Memory B cell (primary cell): Measurements from ENCODE around the gene IQGAP1.
A peak's percentile ranks its signal among the peaks of the same experiment; 100 is the strongest.

Experiments
- ATAC-seq: fragments of 150-1000 bp; cut with Tn5 transposase; 2 replicates; pipeline ENCODE4 v1.10.0; 2021; ENCODE audit warnings: low read depth, mild to moderate bottlenecking, moderate library complexity
- DNase-seq, 2 donors: peaks; one replicate each; pipeline ENCODE4 v3.0.0; 2022; ENCODE audit warnings: low spot score in 2 of 2
- H3K27ac Mint-ChIP-seq: one replicate; pipeline ENCODE4 v1.8.0; 2022; ENCODE audit warnings: mild to moderate bottlenecking, moderate library complexity, mixed read lengths
- H3K27me3 Mint-ChIP-seq: one replicate; pipeline ENCODE4 v1.8.0; 2022; ENCODE audit warnings: mixed read lengths
- H3K36me3 Mint-ChIP-seq: one replicate; pipeline ENCODE4 v1.8.0; 2022; ENCODE audit warnings: mild to moderate bottlenecking, mixed read lengths
- H3K4me1 Mint-ChIP-seq: one replicate; pipeline ENCODE4 v1.8.0; 2022; ENCODE audit warnings: mixed read lengths
- H3K4me3 Mint-ChIP-seq: one replicate; pipeline ENCODE4 v1.8.0; 2022; ENCODE audit warnings: mild to moderate bottlenecking, moderate library complexity, mixed read lengths
- H3K9me3 Mint-ChIP-seq: one replicate; pipeline ENCODE4 v1.8.0; 2022; ENCODE audit warnings: mixed read lengths

Gene IQGAP1

GRCh38 chr15:90451053-90451850 lies 63.2 kb downstream of the IQGAP1 start:
- Mint-ChIP-seq H3K4me1 (peaks cover 5% of the 10 kb centered on the region), H3K4me3 (no peak overlapping the region), H3K27ac (no peak overlapping the region), H3K9me3 (no peaks in the 10 kb centered on the region), H3K36me3 (peaks cover 62% of the 10 kb centered on the region), H3K27me3 (no peaks in the 10 kb centered on the region)
- DNase-seq: no peak
- no peak for ATAC-seq

DNA sequence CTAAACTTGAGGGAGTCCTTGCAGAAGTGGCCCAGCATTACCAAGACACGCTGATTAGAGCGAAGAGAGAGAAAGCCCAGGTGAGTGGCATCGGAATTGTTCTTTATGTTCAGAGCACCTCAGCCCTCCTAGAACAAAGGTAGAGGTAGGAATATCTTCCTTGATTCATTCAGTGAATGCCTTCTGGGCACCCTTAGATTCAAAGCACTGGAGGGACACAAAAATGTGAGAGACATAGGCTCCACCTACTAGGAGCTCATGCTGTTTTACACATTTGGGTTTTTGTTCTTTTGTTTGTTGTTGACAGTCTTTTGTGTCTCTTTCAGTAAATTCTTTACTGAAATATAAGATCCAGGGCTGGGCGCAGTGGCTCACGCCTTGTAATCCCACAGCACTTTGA lies 68.2 kb downstream of the IQGAP1 start:
- Mint-ChIP-seq H3K27me3 (no peaks in the 10 kb centered on the region), H3K4me1 (no peaks in the 10 kb centered on the region), H3K9me3 (no peaks in the 10 kb centered on the region), H3K4me3 (no peak overlapping the region), H3K36me3 (peaks cover 60% of the 10 kb centered on the region), H3K27ac (no peak overlapping the region)
- no peak for DNase-seq
- no peak for ATAC-seq

- Mint-ChIP-seq H3K4me3 (no peak overlapping the region), H3K27me3 (no peaks in the 10 kb centered on the region), H3K36me3 (peaks cover 53% of the 10 kb centered on the region), H3K9me3 (no peaks in the 10 kb centered on the region), H3K27ac (no peak overlapping the region), H3K4me1 (no peaks in the 10 kb centered on the region)
- no peak for ATAC-seq
- no peak for DNase-seq
Observed at GRCh38 chr15:90458061-90458460, 70.0 kb downstream of the IQGAP1 start.

DNA sequence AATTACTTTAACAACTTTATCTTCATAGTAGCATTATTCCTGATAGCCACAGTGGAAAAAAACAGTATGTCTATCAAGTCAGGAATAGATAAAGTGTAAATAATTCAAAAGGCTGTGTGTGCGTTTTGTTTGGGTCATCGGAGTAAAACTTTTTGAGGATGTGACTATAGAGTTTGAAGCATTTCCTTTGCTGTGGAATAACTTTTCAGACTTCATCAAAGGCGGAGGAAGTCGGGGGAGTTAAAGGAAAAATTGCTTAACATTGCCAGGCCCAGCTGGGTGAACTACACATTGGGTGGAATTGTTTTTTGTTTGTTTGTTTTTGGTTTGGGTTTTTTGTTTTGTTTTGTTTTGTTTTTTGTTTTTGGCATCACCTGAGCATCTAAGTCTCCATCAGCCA lies 71.3 kb downstream of the IQGAP1 start:
- Mint-ChIP-seq H3K9me3 (no peaks in the 10 kb centered on the region), H3K4me3 (no peak overlapping the region), H3K4me1 (no peaks in the 10 kb centered on the region), H3K27ac (no peak overlapping the region), H3K27me3 (no peaks in the 10 kb centered on the region), H3K36me3 (peaks cover 43% of the 10 kb centered on the region)
- no peak for ATAC-seq
- no peak for DNase-seq

DNA sequence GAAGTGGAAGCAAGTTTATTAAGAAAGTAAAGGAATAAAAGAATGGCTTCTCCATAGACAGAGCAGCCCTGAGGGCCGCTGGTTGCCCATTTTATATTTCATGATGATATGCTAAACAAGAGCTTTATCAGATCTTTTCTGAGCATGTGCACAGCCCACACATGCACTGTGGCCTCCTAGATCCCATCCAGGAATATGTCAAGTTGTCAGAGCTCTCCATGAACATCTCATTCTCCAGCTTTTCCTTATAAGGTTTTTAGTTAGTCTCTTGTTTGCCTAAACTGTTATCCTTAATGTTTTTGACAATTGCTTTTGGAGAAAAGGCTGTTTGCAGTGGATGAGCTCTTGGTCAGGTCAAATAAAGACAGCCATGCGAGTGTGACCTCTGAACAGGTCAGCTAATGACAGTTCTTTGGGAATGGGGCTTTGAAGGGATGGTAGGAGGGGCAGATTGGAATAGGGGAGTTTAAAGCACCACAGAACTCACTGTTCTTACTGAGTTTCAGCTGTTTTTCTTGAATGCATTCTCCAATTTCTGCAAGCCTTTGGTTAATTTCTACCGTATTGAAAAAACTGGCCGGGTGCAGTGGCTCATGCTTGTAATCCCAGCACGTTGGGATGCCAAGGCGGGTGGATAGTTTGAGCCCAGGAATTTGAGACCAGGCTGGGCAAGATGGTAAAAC lies 72.2 kb downstream of the IQGAP1 start:
- DNase-seq: no peak
- H3K36me3 Mint-ChIP-seq: peaks cover 41% of the 10 kb centered on the region
- H3K27me3 Mint-ChIP-seq: no peaks in the 10 kb centered on the region
- no peaks in the 10 kb centered on the region for H3K9me3 Mint-ChIP-seq
- no peak for ATAC-seq
- H3K27ac Mint-ChIP-seq: peak overlapping the region; percentile 37
- H3K4me1 Mint-ChIP-seq: no peaks in the 10 kb centered on the region
- H3K4me3 Mint-ChIP-seq: no peak overlapping the region

GRCh38 chr15:90463381-90463780 lies 75.3 kb downstream of the IQGAP1 start:
- Mint-ChIP-seq H3K27me3 (no peaks in the 10 kb centered on the region), H3K9me3 (no peaks in the 10 kb centered on the region), H3K36me3 (peaks cover 33% of the 10 kb centered on the region), H3K4me3 (no peak overlapping the region), H3K4me1 (no peaks in the 10 kb centered on the region), H3K27ac (peak overlapping the region; percentile 45)
- DNase-seq (no peak), ATAC-seq (no peak)

GRCh38 chr15:90465140-90465929 lies 77.3 kb downstream of the IQGAP1 start:
- ATAC-seq (no peak), DNase-seq (no peak)
- Mint-ChIP-seq H3K9me3 (no peaks in the 10 kb centered on the region), H3K36me3 (peaks cover 27% of the 10 kb centered on the region), H3K4me3 (no peak overlapping the region), H3K27ac (no peak overlapping the region), H3K27me3 (no peaks in the 10 kb centered on the region), H3K4me1 (peaks cover 5% of the 10 kb centered on the region)

DNA sequence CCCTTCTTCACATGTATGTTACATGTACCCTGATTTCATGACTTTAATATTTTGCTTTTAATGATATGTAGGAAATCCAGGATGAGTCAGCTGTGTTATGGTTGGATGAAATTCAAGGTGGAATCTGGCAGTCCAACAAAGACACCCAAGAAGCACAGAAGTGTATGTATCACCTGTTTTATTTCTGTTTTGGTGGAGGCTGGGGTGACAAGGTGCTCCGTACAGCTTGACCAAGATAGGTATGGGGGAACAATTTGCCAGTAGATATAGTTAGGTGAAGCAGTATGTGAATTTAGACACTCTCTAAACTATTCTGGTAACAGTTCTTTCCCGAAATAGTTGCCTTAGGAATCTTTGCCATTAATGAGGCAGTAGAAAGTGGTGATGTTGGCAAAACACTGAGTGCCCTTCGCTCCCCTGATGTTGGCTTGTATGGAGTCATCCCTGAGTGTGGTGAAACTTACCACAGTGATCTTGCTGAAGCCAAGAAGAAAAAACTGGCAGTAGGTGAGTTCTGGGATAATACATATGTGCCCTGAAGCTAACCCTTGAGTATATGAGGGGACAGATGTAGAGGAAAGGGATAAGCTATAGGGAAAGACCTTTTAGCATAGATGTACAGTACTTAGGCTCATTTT lies 78.0 kb downstream of the IQGAP1 start:
- H3K36me3 Mint-ChIP-seq: peaks cover 31% of the 10 kb centered on the region
- H3K27me3 Mint-ChIP-seq: no peaks in the 10 kb centered on the region
- no peaks in the 10 kb centered on the region for H3K9me3 Mint-ChIP-seq
- H3K4me3 Mint-ChIP-seq: no peak overlapping the region
- ATAC-seq (no peak), DNase-seq (no peak)
- H3K4me1 Mint-ChIP-seq: peaks cover 7% of the 10 kb centered on the region
- peak overlapping the region; percentile 55 for H3K27ac Mint-ChIP-seq

DNA sequence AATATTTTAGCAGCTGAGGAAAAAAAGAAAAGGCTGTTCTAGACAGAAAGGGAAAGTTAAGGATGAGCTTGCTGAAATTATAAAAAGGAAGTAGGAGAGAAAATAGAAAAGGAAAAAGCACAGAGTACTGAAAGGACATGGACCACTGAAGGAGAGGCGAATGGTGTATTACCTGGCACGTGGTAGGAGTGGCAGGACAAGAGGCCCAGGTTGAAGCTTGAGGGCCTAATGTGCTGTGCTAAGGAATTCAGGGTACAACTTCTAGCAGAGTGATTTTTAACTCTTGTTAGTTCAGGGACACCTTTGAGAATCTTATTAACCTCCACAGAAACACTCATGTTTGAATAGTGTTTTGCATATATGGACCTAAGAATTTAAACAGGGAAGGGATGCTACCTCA lies 81.7 kb downstream of the IQGAP1 start:
- Mint-ChIP-seq H3K36me3 (peaks cover 42% of the 10 kb centered on the region), H3K27ac (peak overlapping the region; percentile 76), H3K4me3 (no peak overlapping the region), H3K27me3 (no peaks in the 10 kb centered on the region), H3K4me1 (peaks cover 7% of the 10 kb centered on the region), H3K9me3 (no peaks in the 10 kb centered on the region)
- ATAC-seq (no peak), DNase-seq (no peak)

DNA sequence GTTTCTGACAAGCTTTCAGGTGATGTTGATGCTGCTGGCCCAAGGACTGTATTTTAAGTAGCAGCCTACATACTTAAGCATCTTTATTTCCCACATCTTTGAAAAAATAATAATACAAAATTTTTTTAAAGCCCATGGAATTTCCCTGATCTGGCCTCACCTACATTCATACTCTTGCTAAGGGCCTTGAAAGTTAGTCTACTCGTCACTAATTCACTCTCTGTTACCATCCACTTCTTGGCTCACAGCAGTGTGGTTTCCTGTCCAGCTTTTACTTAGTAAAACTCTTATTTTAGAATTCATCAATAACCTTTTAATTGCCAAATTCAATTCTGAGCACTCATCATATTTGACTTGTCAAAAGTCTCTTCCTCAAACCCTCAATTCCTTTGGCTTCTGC lies 82.4 kb downstream of the IQGAP1 start:
- H3K4me1 Mint-ChIP-seq: peaks cover 7% of the 10 kb centered on the region
- DNase-seq (no peak), ATAC-seq (no peak)
- H3K27ac Mint-ChIP-seq: peak overlapping the region; percentile 76
- H3K4me3 Mint-ChIP-seq: no peak overlapping the region
- H3K27me3 Mint-ChIP-seq: no peaks in the 10 kb centered on the region
- no peaks in the 10 kb centered on the region for H3K9me3 Mint-ChIP-seq
- peaks cover 37% of the 10 kb centered on the region for H3K36me3 Mint-ChIP-seq

GRCh38 chr15:90471126-90471525 lies 83.1 kb downstream of the IQGAP1 start:
- Mint-ChIP-seq H3K27ac (peak overlapping the region; percentile 76), H3K36me3 (peaks cover 33% of the 10 kb centered on the region), H3K9me3 (no peaks in the 10 kb centered on the region)

GRCh38 chr15:90471769-90472168 lies 83.7 kb downstream of the IQGAP1 start:
- ATAC-seq: no peak
- peak overlapping the region; percentile 76 for H3K27ac Mint-ChIP-seq
- peaks cover 7% of the 10 kb centered on the region for H3K4me1 Mint-ChIP-seq
- no peak overlapping the region for H3K4me3 Mint-ChIP-seq
- no peaks in the 10 kb centered on the region for H3K27me3 Mint-ChIP-seq
- peaks cover 32% of the 10 kb centered on the region for H3K36me3 Mint-ChIP-seq
- no peak for DNase-seq
- no peaks in the 10 kb centered on the region for H3K9me3 Mint-ChIP-seq

More at GRCh38 chr15:90471126-90471525, 83.1 kb downstream of the IQGAP1 start:
- Mint-ChIP-seq H3K27me3 (no peaks in the 10 kb centered on the region), H3K4me3 (no peak overlapping the region), H3K4me1 (peaks cover 7% of the 10 kb centered on the region)
- DNase-seq: no peak
- no peak for ATAC-seq

- Mint-ChIP-seq H3K27me3 (no peaks in the 10 kb centered on the region), H3K27ac (peak overlapping the region; percentile 45), H3K4me1 (peaks cover 19% of the 10 kb centered on the region), H3K9me3 (no peaks in the 10 kb centered on the region), H3K4me3 (peak overlapping the region; percentile 49), H3K36me3 (peaks cover 29% of the 10 kb centered on the region)
- peak; percentile 26 for ATAC-seq
- no peak for DNase-seq
Observed at GRCh38 chr15:90478846-90479481, 90.9 kb downstream of the IQGAP1 start.
